Nephron (organoid): Measurements from ENCODE around the gene FAM227B.

ENCODE experiments used
- H3K27ac Mint-ChIP-seq, 3 experiments: 2 replicates each; pipeline ENCODE4 v1.8.0; 2020; ENCODE audit warnings: mixed read lengths in 3 of 3, mild to moderate bottlenecking in 2 of 3, moderate library complexity in 1 of 3
- H3K27me3 Mint-ChIP-seq: 2 replicates; pipeline ENCODE4 v1.8.0; 2021; ENCODE audit warnings: low read depth, mild to moderate bottlenecking, moderate library complexity, mixed read lengths
- H3K36me3 Mint-ChIP-seq: 2 replicates; pipeline ENCODE4 v1.8.0; 2020; ENCODE audit warnings: low read depth, mixed read lengths
- H3K4me1 Mint-ChIP-seq: 2 replicates; pipeline ENCODE4 v1.8.0; 2020; ENCODE audit warnings: mixed read lengths
- H3K4me3 Mint-ChIP-seq, 3 experiments: 2 replicates each; pipeline ENCODE4 v1.8.0; 2020; ENCODE audit warnings: mild to moderate bottlenecking in 3 of 3, mixed read lengths in 3 of 3, moderate library complexity in 2 of 3
- H3K9me3 Mint-ChIP-seq: 2 replicates; pipeline ENCODE4 v1.8.0; 2020; ENCODE audit warnings: mixed read lengths
- CTCF ChIP-seq, 3 experiments: fragments of 200-600 bp; sonication (generic); IDR thresholded peaks; one replicate each; pipeline ENCODE4 v1.5.0; 2021; ENCODE audit warnings: antibody characterized with exemption in 3 of 3; ENCODE audit not compliant: unreplicated experiment in 3 of 3

FAM227B gene

GRCh38 chr15:49637857-49638256 is 17.2 kb upstream of the FAM227B start:
- H3K4me1 Mint-ChIP-seq, result peaks cover 7% of the 10 kb centered on the region
- TF ChIP-seq CTCF (IDR thresholded peaks at IDR 0.05; ENCODE audit: unreplicated experiment in 3 of 3), result no peak
- no peaks in the 10 kb centered on the region for H3K27me3 Mint-ChIP-seq
- H3K4me3 Mint-ChIP-seq, result no peak overlapping the region
- no peaks in the 10 kb centered on the region for H3K9me3 Mint-ChIP-seq
- H3K36me3 Mint-ChIP-seq, result peaks cover 40% of the 10 kb centered on the region
- H3K27ac Mint-ChIP-seq, result peak overlapping the region; percentile 32 to 75 (median 58)

GRCh38 chr15:49628379-49628778 is 7.8 kb upstream of the FAM227B start:
- Mint-ChIP-seq H3K27me3 (no peaks in the 10 kb centered on the region), H3K4me1 (peaks cover 20% of the 10 kb centered on the region), H3K4me3 (no peak overlapping the region), H3K9me3 (peaks cover 3% of the 10 kb centered on the region), H3K36me3 (peaks cover 64% of the 10 kb centered on the region), H3K27ac (peak overlapping the region in 2 of 3 experiments; percentile 57 to 59)
- no peak for TF ChIP-seq CTCF (IDR thresholded peaks at IDR 0.05; ENCODE audit: unreplicated experiment in 3 of 3)

- Mint-ChIP-seq H3K4me1 (peaks cover 29% of the 10 kb centered on the region), H3K4me3 (no peak overlapping the region), H3K27me3 (no peaks in the 10 kb centered on the region), H3K36me3 (peaks cover 60% of the 10 kb centered on the region), H3K27ac (no peak overlapping the region), H3K9me3 (peaks cover 3% of the 10 kb centered on the region)
- no peak for TF ChIP-seq CTCF (IDR thresholded peaks at IDR 0.05; ENCODE audit: unreplicated experiment in 3 of 3)
Observed at GRCh38 chr15:49627407-49627877, 6.8 kb upstream of the FAM227B start.

GRCh38 chr15:49625460-49626036 is 4.9 kb upstream of the FAM227B start:
- peak overlapping the region in 1 of 3 experiments; percentile 71 for H3K27ac Mint-ChIP-seq
- no peak for TF ChIP-seq CTCF (IDR thresholded peaks at IDR 0.05; ENCODE audit: unreplicated experiment in 3 of 3)
- peaks cover 62% of the 10 kb centered on the region for H3K36me3 Mint-ChIP-seq

GRCh38 chr15:49624056-49624455 is 3.4 kb upstream of the FAM227B start:
- Mint-ChIP-seq H3K27ac (peak overlapping the region; percentile 75 to 97 (median 93)), H3K4me1 (peaks cover 57% of the 10 kb centered on the region), H3K27me3 (no peaks in the 10 kb centered on the region), H3K9me3 (peaks cover 3% of the 10 kb centered on the region), H3K36me3 (peaks cover 48% of the 10 kb centered on the region), H3K4me3 (peak overlapping the region; percentile 21 to 93 (median 78))
- TF ChIP-seq CTCF (IDR thresholded peaks at IDR 0.05; ENCODE audit: unreplicated experiment in 3 of 3), result no peak

More at GRCh38 chr15:49625460-49626036, 4.9 kb upstream of the FAM227B start:
- Mint-ChIP-seq H3K9me3 (peaks cover 3% of the 10 kb centered on the region), H3K4me1 (peaks cover 45% of the 10 kb centered on the region), H3K4me3 (no peak overlapping the region), H3K27me3 (no peaks in the 10 kb centered on the region)

- H3K4me1 Mint-ChIP-seq, result peaks cover 47% of the 10 kb centered on the region
- TF ChIP-seq CTCF (IDR thresholded peaks at IDR 0.05; ENCODE audit: unreplicated experiment in 3 of 3), result no peak
- peaks cover 10% of the 10 kb centered on the region for H3K9me3 Mint-ChIP-seq
- H3K27me3 Mint-ChIP-seq, result no peaks in the 10 kb centered on the region
- peak overlapping the region; percentile 75 to 97 (median 97) for H3K27ac Mint-ChIP-seq
- peaks cover 48% of the 10 kb centered on the region for H3K36me3 Mint-ChIP-seq
- peak overlapping the region; percentile 90 to 97 (median 93) for H3K4me3 Mint-ChIP-seq
Observed at GRCh38 chr15:49622561-49622960, 1.9 kb upstream of the FAM227B start.
